Tibial nerve (tissue), 3 donors: ENCODE measurements around the gene ADCY2.

Source experiments
- POLR2A ChIP-seq, 2 donors: fragments of 450-650 bp; IDR thresholded peaks; one replicate each; pipeline ENCODE4 v1.6.1; 2017; ENCODE audit warnings: antibody characterized with exemption in 2 of 2, mild to moderate bottlenecking in 2 of 2, moderate library complexity in 2 of 2
- TF ChIP-seq, protein P1 (sequence below), 5 experiments: fragments of 200-600 bp in 3 of 5; fragments of 450-650 bp in 2 of 5; sonication (generic) in 3 of 5; IDR thresholded peaks; one replicate each; pipeline ENCODE4 v1.5.1; 2016 to 2019; ENCODE audit warnings: antibody characterized with exemption in 5 of 5, mild to moderate bottlenecking in 3 of 5, moderate library complexity in 2 of 5

DNA sequence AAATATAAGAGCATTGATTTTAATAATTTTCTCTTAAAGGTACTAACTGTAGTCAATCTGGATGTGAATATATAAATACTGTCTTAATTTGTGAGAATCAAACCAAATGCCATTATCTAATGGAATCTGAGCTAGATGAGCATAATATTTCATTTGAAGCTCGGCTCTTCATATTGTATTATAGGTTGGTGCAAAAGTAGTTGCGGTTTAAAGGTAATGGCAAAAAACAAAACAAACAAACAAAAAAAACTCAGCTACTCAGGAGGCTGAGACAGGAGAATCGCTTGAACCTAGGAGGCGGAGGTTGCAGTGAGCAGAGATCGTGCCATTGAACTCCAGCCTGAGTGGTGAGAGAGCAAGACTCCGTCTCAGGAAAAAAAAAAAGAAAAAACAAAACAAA lies 358.6 kb downstream of the ADCY2 start:
- TF ChIP-seq, protein P1, sequence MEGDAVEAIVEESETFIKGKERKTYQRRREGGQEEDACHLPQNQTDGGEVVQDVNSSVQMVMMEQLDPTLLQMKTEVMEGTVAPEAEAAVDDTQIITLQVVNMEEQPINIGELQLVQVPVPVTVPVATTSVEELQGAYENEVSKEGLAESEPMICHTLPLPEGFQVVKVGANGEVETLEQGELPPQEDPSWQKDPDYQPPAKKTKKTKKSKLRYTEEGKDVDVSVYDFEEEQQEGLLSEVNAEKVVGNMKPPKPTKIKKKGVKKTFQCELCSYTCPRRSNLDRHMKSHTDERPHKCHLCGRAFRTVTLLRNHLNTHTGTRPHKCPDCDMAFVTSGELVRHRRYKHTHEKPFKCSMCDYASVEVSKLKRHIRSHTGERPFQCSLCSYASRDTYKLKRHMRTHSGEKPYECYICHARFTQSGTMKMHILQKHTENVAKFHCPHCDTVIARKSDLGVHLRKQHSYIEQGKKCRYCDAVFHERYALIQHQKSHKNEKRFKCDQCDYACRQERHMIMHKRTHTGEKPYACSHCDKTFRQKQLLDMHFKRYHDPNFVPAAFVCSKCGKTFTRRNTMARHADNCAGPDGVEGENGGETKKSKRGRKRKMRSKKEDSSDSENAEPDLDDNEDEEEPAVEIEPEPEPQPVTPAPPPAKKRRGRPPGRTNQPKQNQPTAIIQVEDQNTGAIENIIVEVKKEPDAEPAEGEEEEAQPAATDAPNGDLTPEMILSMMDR (IDR thresholded peaks at IDR 0.05) = no peak
- TF ChIP-seq POLR2A (IDR thresholded peaks at IDR 0.05) = no peak
